ENCODE data around the gene VPREB3.

The VPREB3 gene

GRCh38 chr22:23782252-23782651 is 28.0 kb upstream of the VPREB3 start:
- DNase-seq = no peak

GRCh38 chr22:23781511-23782183 is 27.4 kb upstream of the VPREB3 start:
- no peak for DNase-seq

- DNase-seq = no peak
These were observed 26.8 kb upstream of the VPREB3 start for GRCh38 chr22:23781065-23781464.

DNA sequence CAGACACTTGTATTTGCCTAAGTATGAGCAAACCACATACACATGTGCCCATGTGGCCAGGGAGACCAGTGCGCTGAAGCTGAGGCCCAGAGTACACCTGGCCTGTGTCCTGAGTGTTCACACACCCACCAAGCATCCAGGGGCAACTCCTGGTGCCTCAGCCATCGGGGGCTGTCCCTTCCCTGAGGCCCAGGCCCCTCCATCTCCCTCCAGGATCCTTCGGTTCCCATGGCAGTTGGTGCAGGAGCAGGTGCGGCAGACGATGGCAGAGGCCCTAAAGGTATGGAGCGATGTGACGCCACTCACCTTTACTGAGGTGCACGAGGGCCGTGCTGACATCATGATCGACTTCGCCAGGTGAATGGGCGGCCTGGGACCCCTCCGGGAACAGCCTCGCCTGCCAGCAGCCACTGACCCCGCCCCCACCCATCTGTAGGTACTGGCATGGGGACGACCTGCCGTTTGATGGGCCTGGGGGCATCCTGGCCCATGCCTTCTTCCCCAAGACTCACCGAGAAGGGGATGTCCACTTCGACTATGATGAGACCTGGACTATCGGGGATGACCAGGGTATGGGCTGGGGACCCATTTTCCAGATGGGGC is 26.0 kb upstream of the VPREB3 start:
- no peak for DNase-seq

GRCh38 chr22:23779731-23780130 is 25.5 kb upstream of the VPREB3 start:
- no peak for DNase-seq

- DNase-seq = no peak
These were observed 24.9 kb upstream of the VPREB3 start for GRCh38 chr22:23779083-23779482.

DNA sequence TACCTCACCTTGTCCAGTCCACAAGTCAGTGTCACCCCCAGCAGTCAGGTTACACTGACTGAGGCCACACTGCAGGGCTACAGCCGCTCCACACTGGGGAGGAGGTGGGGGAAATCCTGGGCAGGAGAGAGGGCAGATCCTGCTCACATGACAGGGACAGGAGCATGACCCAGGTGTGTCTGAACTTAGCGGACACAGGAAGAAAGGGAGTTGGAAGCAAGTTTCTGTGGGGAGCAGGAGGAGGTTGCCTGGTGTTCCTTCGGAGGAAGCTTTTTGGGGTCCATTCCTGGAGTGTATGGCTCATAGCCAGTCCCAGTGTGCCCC is 24.3 kb upstream of the VPREB3 start:
- DNase-seq = no peak

DNA sequence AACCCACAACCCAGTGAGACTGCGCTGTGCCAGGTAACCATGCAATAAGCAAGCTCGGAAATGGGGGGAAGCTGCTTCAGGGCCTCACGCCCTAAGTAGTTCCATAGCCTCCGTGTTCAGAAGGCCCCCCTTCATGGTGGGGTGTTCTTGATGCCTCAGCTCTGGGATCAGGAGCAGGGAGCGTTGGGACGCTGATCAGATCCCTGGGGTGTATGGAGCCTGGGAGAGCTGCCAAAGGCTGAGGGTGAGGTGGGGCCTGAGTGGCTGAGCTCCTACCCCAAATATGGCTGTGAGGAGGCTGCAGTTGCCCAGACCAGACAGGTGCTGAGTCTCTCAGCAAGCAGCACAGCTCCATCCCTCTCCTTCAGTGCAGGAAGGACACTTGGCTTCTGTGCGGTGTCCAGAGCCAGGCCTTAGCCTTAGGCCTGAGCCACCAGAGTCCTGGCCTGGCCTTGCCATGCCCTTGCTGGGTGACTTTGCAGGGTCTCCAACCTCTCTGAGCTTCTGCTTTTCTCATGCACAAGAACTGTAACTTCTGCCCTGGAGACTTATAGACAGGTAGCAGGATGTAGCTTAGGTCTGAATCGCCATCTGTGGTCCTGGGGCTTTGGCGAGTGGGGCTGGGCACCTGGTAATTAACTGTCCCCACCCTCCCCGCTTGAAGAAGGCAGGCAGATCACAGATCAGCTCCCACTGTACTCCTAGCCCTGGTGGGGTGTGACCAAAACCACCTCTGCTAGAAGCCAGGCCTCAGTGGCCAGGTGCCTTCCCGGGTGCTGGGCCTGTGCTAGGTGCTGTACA is 23.8 kb upstream of the VPREB3 start:
- no peak for DNase-seq

- DNase-seq = no peak
These were observed 21.7 kb upstream of the VPREB3 start for GRCh38 chr22:23775779-23776375.

GRCh38 chr22:23774922-23775436 is 20.8 kb upstream of the VPREB3 start:
- DNase-seq = no peak

DNA sequence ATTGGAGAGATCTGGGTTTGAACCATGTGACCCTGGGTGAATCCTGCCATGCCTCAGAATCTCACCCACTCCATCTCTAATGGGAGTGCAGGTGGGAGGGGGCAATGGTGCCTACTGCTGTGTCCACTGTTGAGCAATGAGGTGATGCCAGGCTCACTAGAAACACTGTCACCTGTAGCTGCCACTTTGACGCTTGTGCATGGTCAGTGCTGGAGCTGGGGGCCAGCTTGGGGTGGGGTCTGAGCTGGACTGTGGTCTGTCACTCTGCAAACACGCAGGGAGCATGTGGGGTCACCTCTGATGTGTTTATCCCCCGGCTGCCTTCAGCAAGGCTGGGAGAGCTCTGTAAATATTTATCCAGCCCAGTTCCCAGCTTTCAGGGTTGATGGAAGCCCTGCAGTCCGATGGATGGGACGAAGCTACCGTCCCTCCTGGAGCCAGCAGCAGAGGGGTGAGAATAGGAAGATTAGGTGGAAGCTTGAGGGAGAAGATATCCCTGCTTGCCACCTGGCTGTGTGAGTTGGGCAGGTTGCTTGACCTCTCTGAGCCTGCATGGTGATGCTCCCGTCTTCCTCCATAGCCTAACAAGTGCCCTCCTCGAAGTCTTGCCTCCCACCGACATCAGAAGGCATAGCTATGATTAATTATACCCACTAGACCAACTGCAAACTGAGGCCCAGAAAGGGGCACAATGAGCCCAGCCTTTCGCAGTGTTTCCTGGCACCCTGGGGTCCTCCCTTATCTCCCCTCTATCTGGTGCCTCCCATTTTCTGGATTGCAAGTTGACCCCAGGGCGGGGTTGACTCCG is 20.1 kb upstream of the VPREB3 start:
- DNase-seq = no peak

DNA sequence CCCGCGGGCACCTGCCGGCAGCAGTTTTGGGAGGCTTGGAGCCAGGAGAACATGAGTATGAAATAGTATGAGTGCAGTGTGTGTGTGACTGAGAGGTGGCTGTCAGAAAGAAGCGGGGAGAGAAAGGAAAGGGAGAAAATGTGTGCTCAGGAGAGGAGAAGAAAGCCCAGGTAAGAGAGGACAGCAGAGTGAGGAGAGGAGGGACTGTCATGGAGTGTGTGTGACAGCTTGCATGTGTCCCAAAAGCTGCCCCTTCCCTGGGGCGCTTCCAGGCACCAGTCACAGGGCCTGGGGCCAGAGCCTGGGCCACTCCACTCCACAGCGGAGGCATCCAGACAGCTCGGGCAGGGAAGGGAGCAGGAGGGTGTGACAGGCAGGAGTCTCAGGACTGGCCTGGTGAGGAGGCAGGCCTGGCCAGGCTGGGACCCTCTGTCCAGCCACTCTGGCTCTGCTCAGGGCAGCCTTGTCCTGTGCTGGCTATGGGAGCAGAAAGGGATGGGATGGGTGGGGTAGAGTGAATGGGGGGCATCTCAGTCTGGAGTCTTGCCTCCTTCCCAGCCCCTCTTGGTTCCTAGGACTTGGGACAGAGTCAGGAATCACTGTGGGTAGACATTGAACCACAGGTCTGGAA is 19.4 kb upstream of the VPREB3 start:
- no peak for DNase-seq

- DNase-seq = peak; percentile 32 to 45
These were observed 18.6 kb upstream of the VPREB3 start, which contains the start of gene MMP11 for GRCh38 chr22:23772649-23773473. Gene MMP11, plus strand, starts transcription at chr22:23772849. Its CDS starts 22 bp downstream, at chr22:23772871.

DNA sequence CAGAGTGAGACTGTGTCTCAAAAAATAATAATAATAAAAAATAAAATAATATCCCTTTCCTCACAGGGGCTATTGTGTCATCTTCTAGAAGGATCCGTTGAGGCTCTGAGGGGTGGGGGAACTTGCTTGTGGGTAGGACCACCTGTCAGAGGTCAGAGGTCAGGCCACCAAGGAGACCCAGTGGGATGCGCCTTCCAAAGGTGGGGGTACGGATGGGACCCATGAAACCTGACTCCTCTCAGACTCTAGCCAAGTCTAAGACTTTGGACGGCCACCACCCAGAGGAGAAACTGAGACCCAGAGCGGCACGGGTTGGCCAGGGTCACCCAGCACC is 18.1 kb upstream of the VPREB3 start:
- no peak for DNase-seq

- no peak for DNase-seq
These were observed 15.2 kb upstream of the VPREB3 start for GRCh38 chr22:23769321-23769965.

DNA sequence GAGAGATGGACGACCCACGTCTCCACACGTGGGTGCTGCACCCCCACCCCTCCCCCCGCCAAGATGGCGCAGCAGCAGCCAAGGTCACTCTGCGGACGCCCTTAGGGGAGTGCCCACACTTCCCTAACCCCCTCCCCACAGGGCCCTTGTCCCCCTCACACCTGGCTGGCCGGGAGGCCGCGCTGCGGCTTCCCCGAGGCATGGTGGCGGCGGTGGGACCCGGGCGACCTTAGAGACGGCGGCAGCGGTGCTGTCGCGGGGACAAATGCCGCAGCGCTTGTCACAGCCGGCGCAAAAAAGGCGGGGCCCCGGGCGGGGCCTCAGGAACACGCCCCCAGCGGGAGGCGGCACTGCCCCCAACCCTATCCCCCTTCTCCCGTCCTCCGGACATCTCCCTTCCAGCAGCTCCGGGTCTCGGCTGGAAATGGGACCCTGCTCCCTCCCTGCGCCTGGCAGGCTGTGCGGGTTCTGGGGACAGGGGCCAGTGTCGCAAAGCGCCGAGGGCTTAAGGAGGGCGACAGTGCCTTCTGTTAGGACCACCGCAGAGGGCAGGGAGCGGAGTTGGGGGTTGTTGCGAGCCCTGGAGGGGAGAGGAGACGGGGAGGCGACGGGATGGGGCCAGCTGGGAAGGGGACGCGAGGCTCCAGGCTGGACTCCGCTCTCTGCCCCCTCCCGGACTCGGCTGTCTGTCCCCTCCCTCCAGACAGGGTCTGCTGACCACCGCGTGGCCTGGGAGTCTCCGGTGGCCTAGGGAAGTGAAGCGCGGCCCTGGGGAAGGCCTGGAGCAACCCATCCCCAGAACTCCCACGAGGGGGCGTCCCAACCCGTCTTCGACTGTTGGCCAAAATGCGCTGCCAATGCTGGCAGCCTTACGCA is 13.7 kb upstream of the VPREB3 start, which contains the start of gene CHCHD10:
TSS of gene CHCHD10 (minus strand) at position 300 of the 876 bp plus-strand sequence. CDS start at position 202, 98 bp downstream.
- DNase-seq = peak; percentile 70 to 75

- DNase-seq = no peak
These were observed 13.1 kb upstream of the VPREB3 start for GRCh38 chr22:23767303-23767672.

DNA sequence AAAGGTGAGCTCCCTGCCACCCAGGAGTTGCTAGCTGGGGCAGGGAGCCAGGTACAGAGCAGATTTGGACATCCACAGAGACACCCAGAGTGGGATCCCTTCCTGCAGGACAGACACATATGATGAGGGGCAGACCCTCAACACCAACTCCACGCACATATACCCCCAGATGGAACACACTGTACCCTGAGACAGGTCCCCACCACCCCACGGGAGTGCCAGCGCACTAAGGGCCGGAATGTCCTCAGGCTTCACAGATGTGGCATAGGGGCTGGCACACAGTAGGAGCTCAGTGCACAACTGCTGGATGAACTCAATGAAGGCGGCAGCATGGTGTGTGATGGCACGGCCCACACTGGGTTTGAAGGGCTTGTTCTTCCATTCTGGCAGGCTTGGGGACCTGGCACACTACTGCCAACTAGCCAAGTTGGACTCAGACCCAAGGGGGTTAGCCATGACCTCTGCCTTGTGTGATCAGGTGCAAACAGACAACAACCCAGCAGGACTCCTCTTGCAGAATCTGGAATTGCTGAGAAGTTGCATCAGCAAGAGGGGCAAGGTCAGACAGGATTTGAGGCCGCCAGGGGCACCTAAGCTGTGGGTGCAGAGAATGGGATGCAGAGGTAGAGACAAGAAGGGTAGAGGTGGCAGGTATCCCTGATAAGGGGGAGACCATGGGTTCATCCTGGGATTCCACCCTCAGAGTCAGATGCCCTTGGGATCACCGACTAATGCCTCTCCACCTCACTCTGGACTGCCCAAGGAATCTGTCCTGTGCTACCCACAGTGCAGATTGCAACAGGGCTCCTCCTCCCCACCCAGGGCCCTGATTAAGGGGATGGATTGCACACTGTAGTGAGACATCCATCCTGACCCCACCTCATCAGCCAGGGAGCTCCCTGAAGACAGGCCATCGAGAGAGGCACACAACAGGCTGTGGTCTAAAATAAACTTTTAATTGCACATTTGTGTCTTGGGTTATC is 11.0 kb upstream of the VPREB3 start:
- no peak for DNase-seq

All from stimulated activated CD4-positive, alpha-beta T cell treated with anti-CD3 and anti-CD28 coated beads, Interleukin-2, amount 100 ng/mL, for 48 hours (primary cell).